GM12891 (cell line): ENCODE data around the gene TRPT1.

ENCODE experiments used
- DNase-seq: peaks from one replicate; pipeline ENCODE4 v3.0.0; 2011; ENCODE audit warnings: low spot score; ENCODE audit not compliant: insufficient read length
- FAIRE-seq: peaks from 2 replicates; lab custom pipeline; 2011; peaks lifted over from hg19 to GRCh38; lab: Jason Lieb, UNC
- PAX5 ChIP-seq: IDR thresholded peaks from 2 replicates; pipeline ENCODE4 v1.6.1; 2011; ENCODE audit warnings: low read length, moderate library complexity, mild to moderate bottlenecking; ENCODE audit not compliant: insufficient read depth, severe bottlenecking
- POLR2A ChIP-seq: IDR thresholded peaks from 2 replicates; pipeline ENCODE4 v1.6.1; 2011; ENCODE audit warnings: low read depth, low read length, control low read depth
- POLR2AphosphoS5 ChIP-seq: IDR thresholded peaks from 2 replicates; pipeline ENCODE4 v1.6.1; 2011; ENCODE audit warnings: low read depth, low read length, control low read depth
- POU2F2 ChIP-seq: IDR thresholded peaks from 2 replicates; pipeline ENCODE4 v1.6.1; 2011; ENCODE audit warnings: low read depth, mild to moderate bottlenecking, control low read depth, low read length, moderate library complexity
- SPI1 ChIP-seq: IDR thresholded peaks from 2 replicates; pipeline ENCODE4 v1.6.1; 2011; ENCODE audit warnings: low read depth, low read length, control low read depth
- TAF1 ChIP-seq: IDR thresholded peaks from 2 replicates; pipeline ENCODE4 v1.6.1; 2011; ENCODE audit warnings: low read depth, low read length, control low read depth

TRPT1 gene

DNA sequence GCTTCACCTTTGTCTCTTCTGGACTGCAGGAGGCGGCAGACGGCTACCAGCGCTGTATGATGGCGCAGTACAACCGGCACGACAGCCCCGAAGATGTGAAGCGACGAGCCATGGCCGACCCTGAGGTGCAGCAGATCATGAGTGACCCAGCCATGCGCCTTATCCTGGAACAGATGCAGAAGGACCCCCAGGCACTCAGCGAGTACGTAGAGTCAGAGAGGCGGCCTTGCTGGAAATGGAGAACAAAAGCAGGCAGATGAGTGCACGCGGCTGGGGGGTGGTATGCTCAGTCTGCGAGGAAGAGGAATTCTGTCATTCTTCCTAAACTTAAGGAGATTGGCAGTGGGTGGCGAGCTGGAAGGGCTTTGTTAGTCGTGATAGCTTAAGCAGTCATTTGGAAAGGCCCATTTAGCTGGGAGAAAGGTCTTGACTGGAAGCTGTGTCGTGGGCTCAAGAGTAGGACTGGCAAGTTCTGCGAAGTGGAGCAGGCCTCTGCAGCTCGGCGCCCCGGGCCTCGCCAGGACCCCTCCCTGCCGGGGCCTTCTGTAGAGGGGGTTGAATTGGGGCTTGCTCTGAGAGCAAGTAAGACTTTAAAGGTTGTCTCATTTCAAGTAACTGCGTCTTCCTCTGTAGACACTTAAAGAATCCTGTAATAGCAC, 22.4 kb downstream of the TRPT1 start:
- TF ChIP-seq TAF1 (no peak), PAX5 (no peak), SPI1 (no peak), POU2F2 (no peak), POLR2AphosphoS5 (no peak), POLR2A (no peak)
- DNase-seq (no peak), FAIRE-seq (no peak)

DNA sequence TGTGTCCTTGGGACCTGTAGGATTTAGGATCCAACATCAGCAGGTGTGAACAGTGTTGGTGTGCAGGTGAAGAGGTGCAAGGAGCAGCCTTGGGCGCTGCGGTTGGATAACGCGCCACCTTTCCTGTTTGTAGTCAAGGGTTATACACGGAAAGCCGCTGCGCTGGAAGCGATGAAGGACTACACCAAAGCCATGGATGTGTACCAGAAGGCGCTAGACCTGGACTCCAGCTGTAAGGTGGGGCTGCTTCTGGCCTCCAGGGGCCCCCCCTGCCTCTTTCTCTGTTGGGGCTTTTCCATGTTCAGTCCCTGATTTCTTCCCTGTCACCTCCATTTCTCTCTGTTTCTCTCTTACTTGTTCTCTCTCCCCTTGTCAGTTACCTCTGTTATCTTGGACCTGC, 23.0 kb downstream of the TRPT1 start:
- FAIRE-seq (no peak), DNase-seq (no peak)
- no peak for TF ChIP-seq POLR2A
- TF ChIP-seq POLR2AphosphoS5, result no peak
- TF ChIP-seq POU2F2, result no peak
- no peak for TF ChIP-seq SPI1

DNA sequence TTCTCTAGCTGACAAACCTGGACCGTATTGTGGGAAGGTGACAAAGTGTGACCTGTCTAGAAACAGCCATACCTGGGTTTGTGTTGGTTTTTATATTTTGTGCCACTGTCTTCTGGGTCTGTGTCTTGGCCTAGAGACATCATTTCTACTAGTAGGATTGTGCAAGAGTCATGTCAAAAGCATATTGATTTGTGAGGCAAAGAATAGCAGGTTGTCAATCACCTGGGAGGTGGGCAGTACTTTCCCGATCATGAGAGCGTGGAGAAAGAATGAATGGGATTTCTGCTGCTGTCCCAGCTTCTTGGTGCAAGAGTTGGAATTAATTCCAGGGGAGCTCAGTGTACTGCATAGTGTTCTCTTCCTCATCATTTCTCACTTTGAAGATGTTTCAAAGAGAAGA, 24.4 kb downstream of the TRPT1 start:
- FAIRE-seq, result no peak
- TF ChIP-seq POLR2A (no peak), PAX5 (no peak), TAF1 (no peak), POLR2AphosphoS5 (no peak), SPI1 (no peak), POU2F2 (no peak)
- no peak for DNase-seq

DNA sequence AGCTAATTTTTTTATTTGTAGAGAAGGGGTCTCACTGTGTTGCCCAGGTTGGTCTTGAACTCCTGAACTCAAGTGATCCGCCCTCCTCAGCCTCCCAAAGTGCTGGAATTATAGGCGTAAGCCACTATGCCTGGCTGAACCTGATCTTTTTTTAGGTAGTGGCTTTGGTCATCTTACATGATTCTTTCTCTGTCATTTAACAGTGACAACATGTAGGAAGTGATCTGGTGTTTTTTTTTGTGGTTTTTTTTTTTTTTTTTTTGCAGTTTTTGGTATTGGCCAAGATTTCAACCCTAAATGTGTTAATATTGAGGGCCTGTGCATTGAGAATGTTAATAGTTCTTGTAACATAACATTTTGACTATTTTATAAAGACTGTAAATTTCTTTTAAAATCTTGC, 27.5 kb downstream of the TRPT1 start:
- DNase-seq, result no peak
- FAIRE-seq, result no peak
- TF ChIP-seq POLR2A (no peak), POLR2AphosphoS5 (no peak), TAF1 (no peak), SPI1 (no peak), POU2F2 (no peak), PAX5 (no peak)

DNA sequence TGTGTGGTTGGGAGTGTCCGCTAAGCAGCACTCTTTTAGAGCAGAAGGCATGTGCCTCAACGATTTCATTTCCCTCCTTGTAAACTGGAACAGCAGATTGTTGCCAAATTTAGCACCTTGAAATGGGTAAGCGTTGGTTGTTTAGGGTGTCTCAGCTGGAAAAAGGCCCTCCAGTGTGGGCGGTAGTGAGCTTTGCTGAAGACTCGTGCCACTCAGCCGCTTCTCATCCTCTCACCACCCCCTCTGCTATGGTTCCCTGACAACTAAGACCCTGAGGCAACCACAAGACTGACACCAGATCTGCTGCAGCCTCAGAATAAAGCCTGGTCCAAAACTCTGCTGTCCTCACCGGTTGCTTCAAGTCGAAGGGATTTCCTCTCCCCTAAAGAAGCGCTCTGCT, 29.4 kb downstream of the TRPT1 start:
- DNase-seq (no peak), FAIRE-seq (no peak)
- no peak for TF ChIP-seq TAF1
- TF ChIP-seq POU2F2, result no peak
- TF ChIP-seq PAX5, result no peak
- TF ChIP-seq POLR2AphosphoS5, result no peak
- no peak for TF ChIP-seq POLR2A
- TF ChIP-seq SPI1, result no peak

DNA sequence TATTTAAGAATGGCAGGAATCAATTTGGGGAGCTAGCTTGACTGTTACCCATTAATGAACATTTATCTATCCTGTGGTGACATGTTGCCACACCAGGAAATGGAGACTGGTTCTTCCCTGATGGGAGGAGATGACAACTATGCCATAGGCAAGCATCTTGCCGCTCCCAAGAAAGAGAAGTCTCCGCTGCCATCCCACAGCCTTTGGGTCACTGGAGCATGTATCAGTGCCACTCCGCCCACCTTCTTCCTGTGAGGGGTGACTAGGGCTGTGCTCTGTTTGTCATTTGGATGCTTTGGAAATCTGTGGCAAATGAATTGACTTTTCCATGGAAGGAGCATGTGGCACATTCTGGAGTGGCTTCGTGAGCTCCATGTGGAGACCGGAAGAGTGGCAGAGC, 33.6 kb downstream of the TRPT1 start:
- TF ChIP-seq POLR2AphosphoS5, result no peak
- TF ChIP-seq SPI1, result no peak
- no peak for TF ChIP-seq PAX5
- no peak for TF ChIP-seq TAF1
- no peak for TF ChIP-seq POU2F2
- TF ChIP-seq POLR2A, result no peak

DNA sequence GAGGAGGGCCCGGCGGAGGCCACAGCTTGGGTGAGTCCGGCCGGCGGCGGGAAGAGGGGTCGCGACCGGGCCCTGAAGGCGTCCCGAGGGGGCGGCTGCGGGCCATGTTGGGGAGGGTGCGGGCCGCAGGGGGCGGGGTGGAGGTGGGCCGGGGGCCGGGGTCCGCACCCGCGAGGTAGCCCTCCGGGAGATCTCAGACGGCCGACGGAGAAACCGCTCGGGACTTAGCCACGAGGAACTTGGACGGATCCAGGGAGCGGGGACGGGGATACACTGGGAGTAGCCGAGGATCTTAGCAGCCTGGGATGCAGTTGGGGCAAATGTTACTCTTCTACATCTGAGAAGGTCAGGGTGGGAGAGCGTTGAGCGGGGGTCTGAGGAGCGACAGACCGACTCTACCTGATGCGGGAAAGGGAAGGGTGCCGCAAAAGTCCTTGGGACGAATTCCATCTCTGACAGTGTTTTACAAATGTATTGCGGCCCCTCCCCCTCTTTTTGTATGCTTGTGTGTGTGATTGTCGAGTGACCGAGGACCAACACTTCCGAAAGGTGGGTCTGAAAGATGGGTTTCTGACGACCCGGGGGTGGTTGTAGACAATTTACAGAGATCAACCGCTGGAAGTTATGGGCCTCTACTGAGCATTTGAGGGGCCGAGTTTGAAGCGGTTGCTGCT, 39.4 kb downstream of the TRPT1 start:
- TF ChIP-seq SPI1 (no peak), POLR2AphosphoS5 (no peak), TAF1 (no peak), POLR2A (no peak), POU2F2 (no peak), PAX5 (no peak)
- no peak for DNase-seq
- FAIRE-seq, result no peak

More for the DNA sequence above, 33.6 kb downstream of the TRPT1 start:
- no peak for DNase-seq
- no peak for FAIRE-seq

DNA sequence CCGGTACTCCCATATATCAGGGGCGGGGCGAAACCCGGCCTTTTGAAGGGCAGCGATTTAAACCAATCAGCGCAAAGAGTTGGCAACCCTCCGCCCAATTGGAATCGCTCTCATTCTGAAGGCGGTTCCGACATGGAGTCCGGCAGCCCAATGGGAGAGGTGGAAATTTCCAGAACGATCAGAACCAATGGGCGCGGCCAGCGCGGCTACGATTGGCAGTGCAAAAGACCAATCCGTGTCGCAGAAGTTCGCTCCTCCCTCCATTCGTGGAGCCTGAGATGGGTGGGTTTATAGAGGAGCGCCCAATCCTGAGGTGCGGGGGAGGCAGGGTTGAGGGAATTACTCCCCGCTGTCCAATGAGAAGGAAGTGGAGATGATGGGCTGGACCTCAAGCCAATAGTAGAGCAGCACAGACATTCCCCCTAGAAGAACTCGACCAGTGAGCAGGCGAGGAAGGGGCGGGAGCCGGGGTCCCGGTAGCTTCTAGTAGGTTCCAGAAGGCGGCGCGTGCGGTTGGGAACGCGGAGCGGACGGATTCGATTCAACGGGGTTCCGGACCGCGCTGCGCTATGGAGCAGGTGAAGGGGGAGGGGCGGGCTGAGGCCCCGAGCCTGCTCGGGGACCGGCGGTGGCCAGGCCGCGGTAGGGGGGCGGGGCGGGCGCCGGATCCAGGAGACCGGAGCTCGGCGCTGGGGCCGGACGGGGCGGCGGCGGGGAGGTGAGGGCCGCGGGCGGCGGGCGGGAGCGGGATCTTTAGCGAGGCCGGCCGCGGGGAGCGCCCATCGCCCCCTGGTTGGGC, 40.1 kb downstream of the TRPT1 start, which contains the start of gene STIP1:
STIP1 (plus strand) TSS at position 479 of the 799 bp plus-strand sequence; CDS start at position 570, 91 bp downstream.
- DNase-seq, result peak; percentile 95
- TF ChIP-seq POLR2AphosphoS5 (no peak), TAF1 (peak; percentile 93), PAX5 (no peak)
- FAIRE-seq, result peak; percentile 94

DNA sequence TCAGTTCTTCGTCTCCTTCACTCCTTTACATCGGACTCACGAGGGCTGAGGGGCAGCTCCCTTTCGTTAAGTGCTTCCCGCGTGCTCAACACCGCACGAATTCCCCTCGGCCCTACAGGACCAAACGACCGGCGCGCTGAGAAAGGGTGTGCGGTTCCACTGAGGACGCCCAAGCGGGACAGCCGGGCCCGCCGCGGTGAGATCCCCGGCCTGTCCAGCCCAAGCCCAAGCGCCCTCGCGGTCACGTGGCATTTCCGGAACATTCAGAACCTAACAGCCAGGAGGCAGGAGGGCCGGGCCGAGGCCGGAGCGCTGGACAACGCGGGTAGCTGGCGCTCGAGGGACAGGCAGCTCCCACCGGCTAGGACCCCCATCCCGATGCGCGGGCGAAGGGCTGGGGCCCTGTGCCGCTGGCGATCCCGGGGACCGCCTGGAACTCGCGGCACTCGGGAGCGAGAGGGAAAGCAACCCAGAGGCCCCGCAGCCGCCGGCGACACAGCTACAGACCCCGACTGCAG, 40.8 kb downstream of the TRPT1 start:
- DNase-seq, result peak; percentile 39
- no peak for FAIRE-seq
- no peak for TF ChIP-seq SPI1
- TF ChIP-seq POLR2A, result peak; percentile 91
- no peak for TF ChIP-seq PAX5
- TF ChIP-seq POU2F2, result peak; percentile 78; the same call in 1 of the 2 replicates
- TF ChIP-seq TAF1, result peak; percentile 95
- peak; percentile 94 for TF ChIP-seq POLR2AphosphoS5
